Measurements from ENCODE around the gene TMEM130.

DNA sequence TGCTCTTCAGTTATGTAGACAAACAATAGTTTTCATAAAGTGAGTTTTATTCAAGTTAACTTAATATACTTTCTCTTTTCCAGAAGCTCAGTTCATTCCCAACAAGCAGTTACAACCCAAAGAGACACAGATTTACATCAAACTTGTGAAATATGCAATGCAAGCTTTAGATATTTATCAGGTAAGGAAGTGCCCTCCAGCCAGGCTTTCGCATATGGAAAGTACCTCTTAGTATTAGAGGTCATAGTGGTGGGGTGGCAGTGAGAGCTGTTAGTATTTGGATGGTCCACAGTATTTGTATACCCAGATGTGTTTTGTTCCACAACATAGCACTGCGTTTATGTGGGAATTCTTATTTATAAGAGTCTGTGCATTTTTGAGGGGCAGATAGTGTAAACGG lies 40.6 kb upstream of the TMEM130 start:
- TF ChIP-seq ATF3 (IDR thresholded peaks at IDR 0.05; ENCODE audit: borderline replicate concordance, extremely low read depth, low read depth, low read length) (no peak), YY1 (IDR thresholded peaks at IDR 0.05; ENCODE audit: low read depth, low read length) (no peak), MXI1 (IDR thresholded peaks at IDR 0.05; ENCODE audit: low read depth, low read length) (no peak), POU2F2 (IDR thresholded peaks at IDR 0.05; ENCODE audit: borderline replicate concordance, low read depth, low read length) (no peak)

Data from GM12878 (cell line).